VCaP (cell line): ENCODE results near the gene ZSWIM2.

Experiments
- H3K27ac ChIP-seq: fragments of 450-650 bp; 2 replicates; pipeline ENCODE4 v1.5.1; 2017
- TF ChIP-seq, protein P1 (sequence below): fragments of 450-650 bp; conservative IDR thresholded peaks from 2 replicates; pipeline ENCODE4 v1.5.1; 2017; ENCODE audit warnings: mild to moderate bottlenecking, moderate library complexity

Gene ZSWIM2

GRCh38 chr2:186784930-186785329, 64.0 kb downstream of the ZSWIM2 start:
- H3K27ac ChIP-seq, result no peak overlapping the region
- TF ChIP-seq, protein P1, sequence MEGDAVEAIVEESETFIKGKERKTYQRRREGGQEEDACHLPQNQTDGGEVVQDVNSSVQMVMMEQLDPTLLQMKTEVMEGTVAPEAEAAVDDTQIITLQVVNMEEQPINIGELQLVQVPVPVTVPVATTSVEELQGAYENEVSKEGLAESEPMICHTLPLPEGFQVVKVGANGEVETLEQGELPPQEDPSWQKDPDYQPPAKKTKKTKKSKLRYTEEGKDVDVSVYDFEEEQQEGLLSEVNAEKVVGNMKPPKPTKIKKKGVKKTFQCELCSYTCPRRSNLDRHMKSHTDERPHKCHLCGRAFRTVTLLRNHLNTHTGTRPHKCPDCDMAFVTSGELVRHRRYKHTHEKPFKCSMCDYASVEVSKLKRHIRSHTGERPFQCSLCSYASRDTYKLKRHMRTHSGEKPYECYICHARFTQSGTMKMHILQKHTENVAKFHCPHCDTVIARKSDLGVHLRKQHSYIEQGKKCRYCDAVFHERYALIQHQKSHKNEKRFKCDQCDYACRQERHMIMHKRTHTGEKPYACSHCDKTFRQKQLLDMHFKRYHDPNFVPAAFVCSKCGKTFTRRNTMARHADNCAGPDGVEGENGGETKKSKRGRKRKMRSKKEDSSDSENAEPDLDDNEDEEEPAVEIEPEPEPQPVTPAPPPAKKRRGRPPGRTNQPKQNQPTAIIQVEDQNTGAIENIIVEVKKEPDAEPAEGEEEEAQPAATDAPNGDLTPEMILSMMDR, result no peak

DNA sequence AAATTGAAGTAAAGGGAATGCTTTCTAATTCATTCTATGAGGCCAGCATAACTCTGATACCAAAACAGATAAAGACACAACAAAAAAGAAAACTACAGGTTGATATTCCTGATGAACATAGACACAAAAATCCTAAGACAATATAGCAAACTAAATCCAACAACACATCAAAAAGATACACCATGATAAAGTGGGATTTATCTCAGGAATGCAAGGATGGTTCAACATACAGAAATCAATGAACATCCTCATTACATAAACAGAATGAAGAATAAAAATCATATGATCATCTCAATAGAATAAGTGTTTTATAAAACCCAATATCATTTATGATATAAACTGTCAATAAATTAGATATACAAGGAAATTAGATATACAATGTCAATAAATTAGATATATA, 65.7 kb downstream of the ZSWIM2 start:
- TF ChIP-seq, protein P1, result no peak
- H3K27ac ChIP-seq, result no peak overlapping the region

GRCh38 chr2:186780701-186781316, 68.2 kb downstream of the ZSWIM2 start:
- TF ChIP-seq, protein P1, result peak; percentile 74

More at GRCh38 chr2:186780701-186781316, 68.2 kb downstream of the ZSWIM2 start:
- H3K27ac ChIP-seq, result no peak overlapping the region
